ENCODE data around the gene OVCH1.
"Not testable (repeated sequence)": the region's sequence is repeated elsewhere in the genome, so short reads cannot be mapped to it uniquely, and the experiment has no call there.

Gene OVCH1

GRCh38 chr12:29403991-29404390 is 93.5 kb downstream of the OVCH1 start:
- DNase-seq = no peak

- DNase-seq = no peak
Measured at GRCh38 chr12:29402437-29402836, 95.0 kb downstream of the OVCH1 start.

GRCh38 chr12:29398495-29398894 is 99.0 kb downstream of the OVCH1 start:
- no peak for DNase-seq

GRCh38 chr12:29396774-29397173 is 100.7 kb downstream of the OVCH1 start:
- no peak for DNase-seq

GRCh38 chr12:29395356-29395755 is 102.1 kb downstream of the OVCH1 start:
- no peak for DNase-seq

GRCh38 chr12:29390419-29390818 is 107.1 kb downstream of the OVCH1 start:
- DNase-seq = not testable (repeated sequence)

GRCh38 chr12:29389295-29389919 is 108.1 kb downstream of the OVCH1 start:
- DNase-seq = no peak

GRCh38 chr12:29386084-29386680 is 111.3 kb downstream of the OVCH1 start:
- DNase-seq = not testable (repeated sequence)

GRCh38 chr12:29385194-29385593 is 112.3 kb downstream of the OVCH1 start:
- DNase-seq = not testable (repeated sequence)

- no peak for DNase-seq
Measured at GRCh38 chr12:29382251-29382650, 115.2 kb downstream of the OVCH1 start.

GRCh38 chr12:29380536-29381523 is 116.7 kb downstream of the OVCH1 start, which contains the start of gene ERGIC2:
TSS of gene ERGIC2 (minus strand) at chr12:29381172. CDS start at chr12:29371633, 9,539 bp downstream.
- peak; percentile 95 for DNase-seq

Data from NCI-H2227 treated with DMSO at 0.1 percent for 48 hours (cell line).